ENCODE results near the gene CFAP119.
A peak's percentile ranks its signal among the peaks of the same experiment; 100 is the strongest.

Gene CFAP119

DNA sequence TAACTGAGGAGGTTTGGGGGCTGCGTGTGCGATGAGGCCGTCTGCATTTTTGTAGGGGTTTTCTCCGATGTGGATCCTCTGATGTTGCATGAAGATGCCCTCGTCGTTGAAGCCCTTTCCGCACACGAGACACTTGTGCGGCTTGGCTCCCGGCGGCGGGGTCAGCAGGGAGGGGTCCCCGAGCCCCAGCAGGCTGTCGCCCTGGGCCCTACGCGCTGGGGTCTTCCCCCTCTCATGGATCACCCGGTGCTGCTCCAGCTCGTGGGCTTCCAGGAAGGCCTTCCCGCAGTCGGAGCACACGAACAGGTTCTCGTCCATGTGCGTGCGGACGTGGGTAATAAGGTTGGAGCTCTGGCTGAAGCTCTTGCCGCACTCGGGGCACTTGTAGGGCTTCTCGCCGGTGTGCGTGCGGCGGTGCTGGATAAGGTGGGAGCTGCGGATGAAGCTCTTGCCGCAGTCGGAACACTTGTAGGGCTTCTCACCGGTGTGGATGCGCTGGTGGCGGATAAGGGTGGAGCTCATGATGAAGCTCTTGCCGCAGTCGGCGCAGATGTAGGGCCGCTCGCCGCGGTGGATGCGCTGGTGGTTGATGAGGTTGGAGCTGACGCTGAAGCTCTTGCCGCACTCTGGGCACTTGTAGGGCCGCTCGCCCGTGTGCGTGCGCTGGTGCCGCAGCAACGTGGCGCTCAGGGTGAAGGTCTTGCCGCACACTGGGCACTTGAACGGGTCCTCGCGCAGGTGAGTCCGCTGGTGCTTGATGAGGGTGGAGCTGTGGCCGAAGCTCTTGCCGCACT lies 20.8 kb upstream of the CFAP119 start:
- DNase-seq (ENCODE audit: low spot score): no peak

DNA sequence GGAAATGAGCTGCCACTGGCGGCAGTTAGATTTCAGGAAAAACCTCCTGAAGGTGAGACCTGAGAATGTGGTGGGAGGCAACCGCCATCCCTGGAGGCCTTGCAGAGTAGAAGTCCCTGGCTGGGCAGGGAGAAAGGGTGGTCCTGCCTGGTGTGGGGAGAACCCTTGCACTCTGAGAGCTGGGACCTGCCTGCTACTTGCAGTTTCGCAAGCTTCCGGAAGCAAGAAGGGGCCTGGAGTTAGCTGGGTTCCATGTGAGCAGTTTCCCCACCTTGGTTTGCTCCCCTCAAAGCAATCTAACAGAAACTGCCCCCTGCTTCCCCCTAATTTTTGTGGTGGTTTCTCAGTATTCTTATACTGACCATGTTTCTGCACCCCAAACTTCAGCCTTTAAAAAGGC lies 18.7 kb upstream of the CFAP119 start:
- no peak for DNase-seq (ENCODE audit: low spot score)

DNA sequence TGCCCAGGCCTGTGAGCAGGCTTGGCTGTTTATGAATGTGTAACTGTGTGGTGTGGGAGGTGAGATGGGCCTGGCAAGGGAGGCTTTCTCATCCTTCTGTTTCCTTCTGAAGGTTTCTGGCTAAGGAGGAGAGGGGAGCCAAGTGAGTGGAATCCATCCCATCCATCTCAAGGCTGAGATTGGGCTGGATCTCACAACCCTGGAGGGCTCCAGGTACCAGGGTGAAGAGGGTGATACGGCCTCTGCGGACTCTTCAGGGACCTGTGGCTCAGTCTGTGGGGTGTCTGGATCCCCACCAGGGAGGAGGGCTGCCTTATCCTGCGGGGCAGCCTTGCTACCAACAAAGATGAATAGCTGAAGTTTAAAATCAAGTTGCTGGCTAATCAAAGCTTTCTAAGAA lies 18.2 kb upstream of the CFAP119 start:
- no peak for DNase-seq (ENCODE audit: low spot score)

DNA sequence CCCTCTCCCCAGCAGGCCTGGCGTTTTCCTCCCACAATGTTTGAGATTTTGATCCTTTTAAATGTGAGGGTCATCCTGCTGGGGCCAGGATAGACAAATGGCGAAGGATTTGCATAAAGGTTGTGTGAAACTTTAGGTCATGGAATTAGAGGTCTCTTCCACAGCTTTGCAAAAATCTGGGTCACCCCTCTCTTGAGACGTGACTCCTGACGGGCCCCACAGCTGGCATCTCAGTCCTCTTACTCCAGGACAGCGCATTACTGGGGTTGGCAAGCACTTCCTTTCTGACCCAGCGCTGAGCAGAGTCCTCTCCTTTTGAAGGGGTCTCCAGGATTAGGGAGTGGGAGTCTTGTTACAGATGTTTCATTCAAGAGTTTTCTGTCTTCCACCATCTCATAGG lies 17.7 kb upstream of the CFAP119 start:
- DNase-seq (ENCODE audit: low spot score): no peak

DNA sequence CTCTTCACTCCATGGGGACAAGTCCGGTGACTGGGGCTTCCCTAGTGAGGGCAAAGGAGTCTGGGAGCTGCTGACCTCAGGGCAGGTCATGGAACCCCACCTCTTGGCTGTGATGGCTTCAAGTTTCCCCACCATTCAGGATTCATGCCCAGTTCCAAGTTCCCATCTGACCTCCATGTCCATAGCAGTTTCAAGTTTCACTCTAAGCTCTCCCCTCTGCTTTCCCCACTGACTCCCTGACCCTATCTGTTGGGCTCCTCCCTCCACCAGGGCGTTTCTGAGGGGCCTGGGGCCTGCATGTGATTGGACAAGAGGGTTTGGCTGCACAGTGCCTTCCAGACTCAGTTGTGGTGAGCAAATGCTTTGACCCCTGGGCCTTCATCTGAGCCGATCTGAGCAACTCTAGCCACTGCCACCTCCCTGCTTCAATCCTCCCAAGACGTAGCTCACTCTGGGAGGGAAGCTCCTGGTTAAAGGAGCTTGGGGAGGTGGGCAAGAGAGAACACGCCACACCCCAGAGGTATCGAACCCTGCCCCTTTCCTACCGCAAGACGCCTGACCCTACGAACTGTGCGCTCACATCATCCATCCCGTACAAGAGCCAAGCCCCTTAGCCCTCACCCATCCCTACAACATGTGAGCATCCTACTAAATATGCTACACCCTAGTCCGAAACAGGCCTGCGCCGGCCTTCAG lies 16.8 kb upstream of the CFAP119 start:
- DNase-seq (ENCODE audit: low spot score): no peak

DNA sequence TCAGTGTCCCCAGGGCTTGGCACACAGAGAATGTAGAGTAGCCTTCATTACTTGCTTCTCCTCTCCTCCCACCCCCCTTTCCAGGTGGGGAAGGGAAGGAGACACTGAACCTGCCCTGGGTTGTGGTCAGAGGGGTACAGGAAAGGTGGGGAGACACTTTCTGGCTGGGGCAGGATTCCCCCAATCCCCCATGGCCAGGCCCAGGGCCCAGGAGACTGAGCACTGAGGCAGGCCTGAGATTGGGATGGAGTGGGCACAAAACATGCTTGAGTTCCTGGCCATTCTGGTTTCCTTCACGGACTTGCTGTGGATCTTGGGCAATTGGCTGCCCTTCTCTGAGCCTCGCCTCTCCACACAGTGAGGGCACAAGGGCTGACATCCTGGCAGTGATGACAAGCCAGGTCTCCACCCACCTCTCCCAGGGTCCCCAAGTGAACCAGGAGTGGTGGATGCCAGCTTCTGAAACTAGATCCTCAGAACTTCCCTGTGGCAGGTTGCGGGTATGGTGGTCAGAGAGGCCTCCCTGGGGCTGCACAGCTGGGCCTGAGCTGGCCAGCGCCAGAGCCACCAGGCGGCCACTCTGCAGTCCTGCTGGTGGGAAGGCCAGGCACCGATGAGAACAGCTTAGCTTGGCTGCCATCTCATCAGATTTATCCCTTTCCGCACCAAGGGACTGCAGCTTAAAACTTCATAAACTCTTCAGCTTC lies 15.9 kb upstream of the CFAP119 start:
- DNase-seq (ENCODE audit: low spot score): no peak

DNA sequence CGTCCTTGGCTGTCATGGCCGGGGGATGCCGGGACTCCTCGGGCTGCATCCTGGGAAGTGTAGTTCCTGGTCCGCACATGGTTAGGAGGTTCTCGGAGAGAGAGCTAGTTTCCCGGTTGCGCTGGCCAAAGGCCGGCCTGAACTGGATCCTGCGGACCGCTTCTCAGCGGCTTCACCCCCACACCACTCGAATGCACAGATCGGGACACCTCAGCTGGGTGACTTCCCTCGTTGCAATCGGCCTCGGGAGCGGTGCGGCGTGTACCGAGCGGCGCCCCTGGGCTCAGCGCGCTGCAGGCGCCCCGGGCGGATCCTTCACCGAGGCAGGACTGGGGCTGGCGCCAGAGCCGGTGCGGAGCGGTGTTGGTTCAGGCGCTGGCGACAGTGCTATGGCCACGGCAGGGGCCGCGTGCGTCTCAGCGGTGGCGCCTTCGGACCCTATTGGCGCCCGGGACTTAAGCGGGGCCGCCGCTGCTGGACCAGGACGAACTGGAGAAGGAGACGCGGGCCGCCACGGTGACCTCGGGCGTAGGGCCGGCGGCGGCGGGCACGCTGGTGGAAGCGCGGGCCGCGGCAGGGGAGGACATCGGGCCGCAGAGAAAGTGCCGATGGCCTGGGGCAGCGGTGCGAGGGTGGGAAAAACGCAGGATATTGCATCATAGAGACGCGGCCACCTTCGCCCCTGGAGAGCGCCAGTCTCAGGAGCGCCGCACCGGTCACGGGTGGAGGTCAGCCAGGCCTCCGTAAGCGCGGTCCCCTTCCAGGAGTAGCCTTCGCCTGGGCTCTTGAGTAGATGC lies 13.7 kb upstream of the CFAP119 start:
- DNase-seq (ENCODE audit: low spot score): peak; percentile 88

DNA sequence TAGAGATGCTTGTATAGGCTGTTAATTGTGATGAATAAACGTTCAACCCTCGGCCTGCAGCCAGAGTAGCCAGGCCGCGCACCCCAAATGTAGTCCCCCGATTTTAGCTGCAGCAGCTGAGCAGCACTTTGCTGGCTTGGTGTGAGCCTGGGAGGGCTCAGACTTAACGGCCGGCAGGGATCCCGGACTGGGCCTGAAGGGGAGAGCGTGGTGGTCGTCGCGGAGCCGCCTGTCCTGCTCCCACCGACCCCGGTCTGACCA lies 13.2 kb upstream of the CFAP119 start:
- DNase-seq (ENCODE audit: low spot score): no peak

DNA sequence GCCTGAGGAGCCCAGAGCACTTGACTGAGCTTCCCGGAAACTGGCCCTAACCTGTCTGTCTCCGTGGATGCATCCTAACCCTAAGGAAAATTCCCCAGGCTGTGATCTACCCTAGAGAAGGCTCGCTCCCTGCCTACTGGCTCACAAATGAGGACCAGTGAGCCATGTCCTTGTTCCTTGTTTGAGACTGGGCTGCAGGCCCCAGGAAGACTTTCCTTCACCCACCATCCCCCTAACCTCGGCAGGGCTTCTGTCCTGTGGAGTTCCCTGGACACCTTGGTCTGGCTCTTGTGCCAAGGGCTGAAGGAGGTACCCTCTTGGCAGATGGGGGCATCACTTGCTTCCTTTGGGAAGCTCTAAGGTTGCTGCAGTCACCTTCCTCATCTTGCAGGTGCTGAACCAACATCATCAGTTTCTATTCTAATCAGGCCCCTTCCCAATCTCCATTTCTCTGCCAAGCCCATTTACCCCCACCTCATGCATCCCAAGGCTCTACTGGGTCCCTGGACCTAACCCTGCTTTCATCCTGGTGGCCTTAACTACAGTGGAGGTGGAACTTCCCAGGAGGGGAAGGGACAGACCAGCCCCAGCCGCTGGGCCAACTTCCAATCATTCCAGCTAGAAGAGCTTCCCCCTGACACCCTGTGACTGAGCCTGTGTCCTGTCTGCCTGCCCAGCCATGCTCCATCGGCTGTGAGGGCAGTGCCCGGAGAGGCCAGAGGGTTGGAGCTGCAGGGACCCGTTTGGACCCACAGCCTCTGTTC lies 12.7 kb upstream of the CFAP119 start:
- DNase-seq (ENCODE audit: low spot score): no peak

DNA sequence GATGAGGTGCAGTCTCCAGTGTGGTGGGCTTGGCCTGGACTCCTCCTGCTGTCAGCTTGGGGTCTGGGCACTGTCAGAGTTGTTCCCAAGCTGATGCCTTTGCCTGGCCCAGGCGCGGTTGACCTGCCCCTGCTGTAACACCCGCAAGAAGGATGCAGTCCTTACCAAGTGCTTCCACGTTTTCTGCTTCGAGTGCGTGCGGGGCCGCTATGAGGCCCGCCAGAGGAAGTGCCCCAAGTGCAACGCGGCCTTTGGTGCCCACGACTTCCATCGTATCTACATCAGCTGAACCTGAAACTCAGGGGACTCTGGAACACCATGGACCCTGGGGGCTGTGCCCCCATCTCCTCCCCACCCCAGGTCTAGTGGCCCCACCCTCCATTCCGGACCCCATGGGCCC lies 12.0 kb upstream of the CFAP119 start:
- DNase-seq (ENCODE audit: low spot score): no peak

DNA sequence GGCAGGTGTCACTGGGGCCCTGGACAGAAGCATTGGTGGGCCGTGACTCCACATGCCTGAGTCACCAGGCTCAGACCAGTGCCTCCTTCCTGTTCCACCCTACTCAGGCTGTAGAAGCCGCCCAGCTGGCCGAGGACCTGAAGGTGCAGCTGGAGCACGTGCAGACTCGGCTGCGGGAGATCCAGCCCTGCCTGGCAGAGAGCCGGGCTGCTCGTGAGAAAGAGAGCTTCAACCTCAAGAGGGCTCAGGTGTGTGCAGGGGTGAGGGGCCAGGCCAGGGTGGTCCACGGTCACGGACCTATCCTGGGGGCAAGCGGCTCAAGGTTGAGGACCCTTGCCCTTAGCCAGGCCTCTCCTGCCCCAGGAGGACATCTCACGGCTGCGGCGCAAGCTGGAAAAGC lies 9.9 kb upstream of the CFAP119 start:
- no peak for DNase-seq (ENCODE audit: low spot score)

DNA sequence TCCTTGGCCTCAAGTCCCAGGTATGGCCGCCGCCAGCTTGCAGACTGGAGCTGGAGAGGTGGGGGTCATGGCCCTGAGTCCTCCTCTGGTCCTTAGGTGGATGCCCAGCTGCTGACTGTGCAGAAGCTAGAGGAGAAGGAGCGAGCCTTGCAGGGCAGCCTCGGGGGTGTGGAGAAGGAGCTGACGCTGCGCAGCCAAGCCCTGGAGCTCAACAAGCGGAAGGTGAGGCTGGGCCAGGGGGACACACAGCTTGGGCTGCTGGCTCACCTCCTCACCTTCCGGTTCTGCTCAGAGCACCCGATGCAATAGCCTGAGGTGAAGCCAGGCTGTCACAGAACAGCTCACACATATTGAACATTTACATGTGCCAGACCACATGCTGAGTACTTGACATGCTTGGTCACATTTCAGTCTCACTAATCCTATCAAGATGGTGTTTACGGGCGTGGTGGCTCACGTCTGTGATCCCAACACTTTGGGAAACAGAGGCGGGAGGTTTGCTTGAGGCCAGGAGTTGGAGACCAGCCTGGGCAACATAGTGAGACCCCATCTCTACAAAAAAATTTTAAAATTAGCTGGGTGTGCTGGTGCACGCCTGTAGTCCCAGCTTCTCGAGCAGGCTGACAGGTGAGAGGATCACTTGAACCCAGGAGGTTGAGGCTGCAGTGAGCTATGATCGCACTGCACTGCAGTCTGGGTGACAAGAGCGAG lies 7.7 kb upstream of the CFAP119 start:
- no peak for DNase-seq (ENCODE audit: low spot score)

DNA sequence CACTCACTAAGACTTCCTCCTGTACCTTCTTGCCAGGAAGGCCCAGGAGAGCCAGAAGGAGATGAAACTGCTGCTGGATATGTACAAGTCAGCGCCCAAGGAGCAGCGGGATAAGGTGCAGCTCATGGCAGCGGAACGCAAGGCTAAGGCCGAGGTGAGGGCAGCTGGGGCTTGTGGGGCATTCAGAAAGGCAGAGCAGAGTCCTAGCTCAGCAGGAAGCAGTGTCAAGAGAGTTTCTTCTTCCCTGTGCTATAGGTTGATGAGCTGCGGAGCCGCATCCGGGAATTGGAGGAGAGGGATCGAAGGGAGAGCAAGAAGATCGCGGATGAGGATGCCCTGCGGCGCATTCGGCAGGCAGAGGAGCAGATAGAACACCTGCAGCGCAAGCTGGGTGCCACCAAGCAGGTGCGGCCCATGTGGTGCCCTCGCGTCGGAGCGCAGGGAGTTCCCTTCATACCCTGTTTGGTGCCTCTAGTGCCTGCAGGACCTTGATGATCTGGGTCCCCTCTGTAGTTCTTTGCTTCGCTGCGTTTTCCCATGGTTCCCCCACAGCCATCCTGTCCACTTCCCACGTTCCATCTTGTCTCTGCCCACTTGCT lies 6.8 kb upstream of the CFAP119 start:
- DNase-seq (ENCODE audit: low spot score): no peak

DNA sequence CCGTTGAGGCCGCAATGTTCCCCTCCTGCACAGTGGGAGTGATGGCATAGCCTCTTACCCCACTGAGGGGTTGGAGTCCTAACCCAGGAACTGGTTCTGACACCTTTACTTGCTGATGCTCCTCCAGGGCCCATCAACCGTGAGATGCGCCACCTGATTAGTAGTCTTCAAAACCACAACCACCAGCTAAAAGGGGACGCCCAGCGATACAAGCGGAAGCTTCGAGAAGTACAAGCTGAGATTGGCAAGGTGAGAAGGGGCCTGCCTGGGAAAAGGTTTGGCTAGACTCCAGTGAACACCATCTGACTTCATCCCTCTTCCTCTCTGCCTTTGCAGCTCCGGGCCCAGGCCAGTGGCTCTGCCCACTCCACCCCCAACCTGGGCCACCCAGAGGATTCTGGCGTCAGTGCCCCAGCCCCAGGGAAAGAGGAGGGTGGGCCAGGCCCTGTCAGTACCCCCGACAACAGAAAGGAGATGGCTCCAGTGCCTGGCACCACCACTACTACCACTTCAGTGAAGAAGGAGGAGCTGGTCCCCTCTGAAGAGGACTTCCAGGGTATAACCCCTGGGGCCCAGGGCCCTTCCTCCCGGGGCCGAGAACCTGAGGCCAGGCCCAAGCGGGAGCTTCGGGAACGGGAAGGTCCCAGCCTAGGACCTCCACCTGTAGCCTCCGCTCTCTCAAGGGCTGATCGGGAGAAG lies 6.1 kb upstream of the CFAP119 start:
- DNase-seq (ENCODE audit: low spot score): no peak

DNA sequence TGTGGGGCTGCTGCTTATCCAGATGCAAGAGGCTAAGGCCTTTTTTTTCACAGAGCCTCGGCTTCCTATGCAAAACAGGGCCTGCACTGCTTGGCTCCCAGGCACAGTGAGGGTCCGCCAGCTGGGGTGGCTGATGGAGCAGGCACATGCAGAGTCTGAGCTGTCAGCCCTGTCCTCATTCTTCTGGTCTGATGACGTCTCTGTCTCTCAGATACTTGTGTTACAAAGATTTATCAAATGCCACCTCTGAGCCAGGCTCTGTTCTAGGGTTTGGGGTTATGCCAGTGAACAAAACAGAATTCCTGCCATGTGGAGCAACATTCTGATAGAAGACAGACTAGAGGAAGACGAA lies 5.0 kb upstream of the CFAP119 start:
- DNase-seq (ENCODE audit: low spot score): no peak

DNA sequence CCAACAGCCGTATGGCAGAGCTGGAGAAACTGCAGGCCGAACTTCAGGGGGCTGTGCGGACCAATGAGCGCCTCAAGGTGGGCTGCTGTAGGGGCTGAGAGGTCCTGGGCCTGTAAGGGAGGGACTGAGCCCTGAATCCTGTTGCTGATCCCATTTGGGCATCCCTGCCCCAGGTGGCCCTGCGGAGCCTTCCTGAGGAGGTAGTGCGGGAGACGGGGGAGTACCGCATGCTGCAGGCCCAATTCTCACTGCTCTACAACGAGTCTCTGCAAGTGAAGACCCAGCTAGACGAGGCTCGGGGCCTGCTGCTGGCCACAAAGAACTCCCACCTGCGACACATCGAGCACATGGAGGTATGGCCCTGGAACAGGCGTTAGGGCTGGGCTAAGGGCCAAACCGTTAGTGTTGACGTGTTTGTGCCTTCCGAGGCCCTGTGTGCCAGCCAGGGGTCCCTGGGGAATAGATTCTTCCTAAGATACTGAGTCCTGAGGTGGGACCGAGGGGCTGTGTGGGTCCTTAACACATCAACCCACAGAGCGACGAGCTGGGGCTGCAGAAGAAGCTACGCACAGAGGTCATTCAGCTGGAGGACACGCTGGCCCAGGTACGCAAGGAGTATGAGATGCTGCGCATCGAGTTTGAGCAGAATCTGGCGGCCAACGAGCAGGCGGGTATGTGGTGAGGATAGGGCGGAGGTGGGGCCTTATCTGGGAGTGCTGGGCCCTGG lies 4.5 kb upstream of the CFAP119 start:
- DNase-seq (ENCODE audit: low spot score): no peak

DNA sequence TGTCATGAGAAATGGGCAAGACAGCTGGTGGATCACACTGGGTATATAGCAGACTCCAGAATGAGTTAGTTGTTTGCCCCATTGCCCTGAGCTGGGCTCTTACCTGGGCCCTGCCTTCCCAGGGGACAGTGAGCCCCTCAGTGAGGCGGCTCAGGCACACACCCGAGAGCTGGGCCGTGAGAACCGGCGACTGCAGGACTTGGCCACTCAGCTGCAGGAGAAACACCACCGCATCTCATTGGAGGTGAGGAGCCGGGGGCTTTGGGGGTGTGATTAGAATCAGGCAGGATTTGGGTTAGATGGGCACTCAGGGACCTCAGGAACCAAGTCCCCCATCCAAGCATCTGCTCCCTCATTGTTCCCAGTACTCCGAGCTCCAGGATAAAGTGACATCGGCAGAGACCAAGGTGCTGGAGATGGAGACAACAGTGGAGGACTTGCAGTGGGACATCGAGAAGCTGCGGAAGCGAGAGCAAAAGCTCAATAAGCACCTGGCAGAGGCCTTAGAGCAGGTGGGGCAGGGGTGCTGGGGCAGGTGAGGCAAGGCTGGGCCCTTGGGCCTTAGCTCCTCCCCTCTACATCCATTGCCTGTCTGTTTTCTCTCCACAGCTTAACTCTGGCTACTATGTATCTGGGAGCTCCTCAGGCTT lies 3.1 kb upstream of the CFAP119 start:
- no peak for DNase-seq (ENCODE audit: low spot score)

DNA sequence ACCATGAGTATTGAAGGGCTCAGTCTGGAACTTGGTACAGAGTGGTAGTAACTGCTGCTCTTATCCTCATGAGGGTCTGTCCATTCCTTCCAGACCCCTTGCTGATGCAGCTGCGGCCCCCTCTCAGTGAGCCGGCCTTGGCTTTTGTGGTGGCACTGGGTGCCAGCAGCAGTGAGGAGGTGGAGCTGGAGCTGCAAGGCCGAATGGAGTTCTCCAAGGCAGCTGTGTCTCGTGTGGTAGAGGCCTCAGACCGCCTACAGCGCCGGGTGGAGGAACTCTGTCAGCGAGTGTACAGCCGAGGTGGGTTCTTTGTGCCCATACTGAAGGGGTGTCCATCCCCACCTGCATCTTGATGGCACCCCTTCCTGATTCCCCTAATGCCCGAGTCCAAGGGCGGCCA lies 2.2 kb upstream of the CFAP119 start:
- no peak for DNase-seq (ENCODE audit: low spot score)
